Measurements from ENCODE around the gene C3orf38. TPM values are rescaled to one million over a fixed set of nuclear protein-coding genes. Genes with fewer than 3 reads are reported as not detected.
"Not testable (repeated sequence)": the region's sequence is repeated elsewhere in the genome, so short reads cannot be mapped to it uniquely, and the experiment has no call there.

Gene C3orf38
- total and polyA plus RNA-seq, 9 donors, result 7.2 to 25.8 (median 22.1) TPM

GRCh38 chr3:88113311-88114162 lies 36.2 kb upstream of the C3orf38 start:
- DNase-seq, result peak in 2 of 5 donors; percentile 20 to 49
- Histone ChIP-seq H3K4me3 (no peak overlapping the region), H3K27me3 (no peaks in the 10 kb centered on the region), H3K4me1 (ENCODE audit: insufficient read depth) (no peaks in the 10 kb centered on the region), H3K36me3 (no peaks in the 10 kb centered on the region), H3K9me3 (no peaks in the 10 kb centered on the region), H3K27ac (no peak overlapping the region)
- 55 to 56% (median 56%) methylated on average over 5 of the region's 5 CpGs for WGBS, 3 donors
- no peak for TF ChIP-seq POLR2A (IDR thresholded peaks at IDR 0.05)
- peak in 2 of 3 donors; percentile 24 to 51 for TF ChIP-seq CTCF (IDR thresholded peaks at IDR 0.05)
- no peak for TF ChIP-seq EP300 (IDR thresholded peaks at IDR 0.05)
- intact Hi-C loops (cut with DNase I), result no loop called here

- Histone ChIP-seq H3K4me3 (no peak overlapping the region), H3K4me1 (ENCODE audit: insufficient read depth) (no peaks in the 10 kb centered on the region), H3K9me3 (no peaks in the 10 kb centered on the region), H3K36me3 (no peaks in the 10 kb centered on the region), H3K27ac (no peak overlapping the region), H3K27me3 (no peaks in the 10 kb centered on the region)
- intact Hi-C loops (cut with DNase I), result no loop called here
- DNase-seq, result no peak
- WGBS, 3 donors, result 95 to 97% (median 96%) methylated on average over 3 of the region's 3 CpGs
- no peak for TF ChIP-seq CTCF (IDR thresholded peaks at IDR 0.05)
- no peak for TF ChIP-seq POLR2A (IDR thresholded peaks at IDR 0.05)
- TF ChIP-seq EP300 (IDR thresholded peaks at IDR 0.05), result no peak
Measured at GRCh38 chr3:88114878-88115549, 34.7 kb upstream of the C3orf38 start.

- Histone ChIP-seq H3K36me3 (no peaks in the 10 kb centered on the region), H3K4me1 (ENCODE audit: insufficient read depth) (no peaks in the 10 kb centered on the region), H3K9me3 (no peaks in the 10 kb centered on the region), H3K4me3 (no peak overlapping the region), H3K27me3 (no peaks in the 10 kb centered on the region), H3K27ac (no peak overlapping the region)
- no peak for DNase-seq
- TF ChIP-seq CTCF (IDR thresholded peaks at IDR 0.05) (no peak), POLR2A (IDR thresholded peaks at IDR 0.05) (no peak), EP300 (IDR thresholded peaks at IDR 0.05) (no peak)
- WGBS, 3 donors, result 0 to 47% (median 2%) methylated on average over 1 of the region's 1 CpG
- intact Hi-C loops (cut with DNase I), result no loop called here
Measured at GRCh38 chr3:88117683-88118082, 32.1 kb upstream of the C3orf38 start.

- H3K27ac ChIP-seq; H3K9me3 ChIP-seq; H3K4me1 ChIP-seq (ENCODE audit: insufficient read depth); H3K27me3 ChIP-seq; H3K36me3 ChIP-seq; intact Hi-C loops (cut with DNase I); H3K4me3 ChIP-seq; DNase-seq: not testable (repeated sequence)
- 91 to 94% (median 91%) methylated on average over 1 to 2 of the region's 2 CpGs for WGBS, 3 donors
Measured at GRCh38 chr3:88118603-88119002, 31.2 kb upstream of the C3orf38 start.

- H3K36me3 ChIP-seq, result no peaks in the 10 kb centered on the region
- H3K9me3 ChIP-seq, result no peaks in the 10 kb centered on the region
- no peaks in the 10 kb centered on the region for H3K27me3 ChIP-seq
- intact Hi-C loops (cut with DNase I), result no loop called here
- H3K4me3 ChIP-seq, result no peak overlapping the region
- no peak for DNase-seq
- WGBS, 3 donors, result 91 to 100% (median 98%) methylated on average over 1 of the region's 1 CpG
- peaks cover 2% of the 10 kb centered on the region for H3K4me1 ChIP-seq (ENCODE audit: insufficient read depth)
- no peak overlapping the region for H3K27ac ChIP-seq
- TF ChIP-seq EP300 (IDR thresholded peaks at IDR 0.05), result no peak
- TF ChIP-seq POLR2A (IDR thresholded peaks at IDR 0.05), result no peak
- no peak for TF ChIP-seq CTCF (IDR thresholded peaks at IDR 0.05)
Measured at GRCh38 chr3:88123526-88123925, 26.2 kb upstream of the C3orf38 start.
